Measurements from ENCODE around the gene DMPK.

The DMPK gene

GRCh38 chr19:45782162-45782691 is at the start of gene DMPK:
Gene DMPK, minus strand, starts transcription at chr19:45782490. Its CDS starts 138 bp downstream, at chr19:45782352.
- no peak for DNase-seq

GRCh38 chr19:45828945-45829344 is 46.7 kb upstream of the DMPK start:
- DNase-seq = no peak

GRCh38 chr19:45828523-45828922 is 46.2 kb upstream of the DMPK start:
- no peak for DNase-seq

GRCh38 chr19:45827459-45828093 is 45.3 kb upstream of the DMPK start:
- no peak for DNase-seq

GRCh38 chr19:45826934-45827333 is 44.6 kb upstream of the DMPK start:
- DNase-seq = no peak

GRCh38 chr19:45825917-45826893 is 43.9 kb upstream of the DMPK start:
- no peak for DNase-seq

GRCh38 chr19:45825263-45825605 is 42.9 kb upstream of the DMPK start:
- no peak for DNase-seq

GRCh38 chr19:45824531-45825262 is 42.4 kb upstream of the DMPK start:
- DNase-seq = no peak

GRCh38 chr19:45824041-45824471 is 41.8 kb upstream of the DMPK start:
- peak; percentile 85 for DNase-seq

- no peak for DNase-seq
Observed at GRCh38 chr19:45823182-45823581, 40.9 kb upstream of the DMPK start.

- DNase-seq = peak; percentile 13
Observed at GRCh38 chr19:45822716-45823115, 40.4 kb upstream of the DMPK start.

- DNase-seq = no peak
Observed at GRCh38 chr19:45821570-45821969, 39.3 kb upstream of the DMPK start.

- DNase-seq = no peak
Observed at GRCh38 chr19:45821103-45821521, 38.8 kb upstream of the DMPK start.

- no peak for DNase-seq
Observed at GRCh38 chr19:45820413-45821102, 38.3 kb upstream of the DMPK start.

GRCh38 chr19:45819769-45820168 is 37.5 kb upstream of the DMPK start:
- no peak for DNase-seq

GRCh38 chr19:45817725-45818301 is 35.5 kb upstream of the DMPK start:
- no peak for DNase-seq

GRCh38 chr19:45817010-45817724 is 34.9 kb upstream of the DMPK start:
- DNase-seq = peak; percentile 94

GRCh38 chr19:45816236-45817009 is 34.1 kb upstream of the DMPK start:
- DNase-seq = no peak

GRCh38 chr19:45815481-45816216 is 33.4 kb upstream of the DMPK start:
- no peak for DNase-seq
